Activated T-helper 1 cell treated with anti-CD3 and anti-CD28 coated beads, Interleukin-2, amount 50 U/mL, for 16 hours (primary cell): Measurements from ENCODE around the gene GRID2.
"Not testable (repeated sequence)": the region's sequence is repeated elsewhere in the genome, so short reads cannot be mapped to it uniquely, and the experiment has no call there.

Source experiments
- DNase-seq, 2 donors: peaks; one replicate each; pipeline ENCODE4 v3.0.0-alpha.2; 2020; ENCODE audit warnings: low read depth in 1 of 2, low spot score in 1 of 2

The GRID2 gene

GRCh38 chr4:92303621-92304027, at the start of gene GRID2:
Gene GRID2, plus strand, starts transcription at chr4:92303966.
- DNase-seq, result no peak

DNA sequence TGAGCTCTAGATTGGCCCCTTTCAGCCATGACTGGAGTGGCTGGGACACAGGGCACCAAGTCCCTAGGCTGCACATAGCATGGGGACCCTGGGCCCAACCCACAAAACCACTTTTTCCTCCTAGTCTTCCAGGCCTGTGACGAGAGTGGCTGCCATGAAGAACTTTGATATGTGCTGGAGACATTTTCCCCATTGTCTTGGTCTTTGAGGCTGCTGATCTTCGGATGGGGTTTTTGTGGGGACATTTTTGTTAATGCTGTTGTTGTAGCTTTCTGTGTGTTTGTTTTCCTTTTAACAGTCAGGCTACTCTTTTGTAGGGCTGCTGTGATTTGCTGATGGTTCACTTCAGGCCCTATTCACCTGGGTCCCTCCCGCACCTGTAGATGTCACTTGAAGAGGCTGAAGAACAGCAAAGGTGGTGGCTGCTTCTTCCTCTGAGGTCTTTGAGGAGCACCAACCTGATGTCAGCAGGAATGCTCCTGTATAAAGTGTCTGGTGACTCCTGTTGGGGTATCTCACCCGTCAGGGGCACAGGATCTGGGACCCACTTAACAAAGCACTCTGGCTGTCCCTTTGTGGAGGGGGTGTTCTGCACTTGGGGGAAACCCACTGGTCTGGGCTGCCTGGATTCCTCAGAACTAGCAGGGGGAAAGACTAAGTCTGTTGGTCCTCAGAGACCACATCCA, 49.6 kb upstream of the GRID2 start:
- DNase-seq, result no peak

- DNase-seq, result no peak
These were observed 48.9 kb upstream of the GRID2 start for GRCh38 chr4:92254767-92255442.

- no peak for DNase-seq
These were observed 47.9 kb upstream of the GRID2 start for GRCh38 chr4:92255920-92256244.

DNA sequence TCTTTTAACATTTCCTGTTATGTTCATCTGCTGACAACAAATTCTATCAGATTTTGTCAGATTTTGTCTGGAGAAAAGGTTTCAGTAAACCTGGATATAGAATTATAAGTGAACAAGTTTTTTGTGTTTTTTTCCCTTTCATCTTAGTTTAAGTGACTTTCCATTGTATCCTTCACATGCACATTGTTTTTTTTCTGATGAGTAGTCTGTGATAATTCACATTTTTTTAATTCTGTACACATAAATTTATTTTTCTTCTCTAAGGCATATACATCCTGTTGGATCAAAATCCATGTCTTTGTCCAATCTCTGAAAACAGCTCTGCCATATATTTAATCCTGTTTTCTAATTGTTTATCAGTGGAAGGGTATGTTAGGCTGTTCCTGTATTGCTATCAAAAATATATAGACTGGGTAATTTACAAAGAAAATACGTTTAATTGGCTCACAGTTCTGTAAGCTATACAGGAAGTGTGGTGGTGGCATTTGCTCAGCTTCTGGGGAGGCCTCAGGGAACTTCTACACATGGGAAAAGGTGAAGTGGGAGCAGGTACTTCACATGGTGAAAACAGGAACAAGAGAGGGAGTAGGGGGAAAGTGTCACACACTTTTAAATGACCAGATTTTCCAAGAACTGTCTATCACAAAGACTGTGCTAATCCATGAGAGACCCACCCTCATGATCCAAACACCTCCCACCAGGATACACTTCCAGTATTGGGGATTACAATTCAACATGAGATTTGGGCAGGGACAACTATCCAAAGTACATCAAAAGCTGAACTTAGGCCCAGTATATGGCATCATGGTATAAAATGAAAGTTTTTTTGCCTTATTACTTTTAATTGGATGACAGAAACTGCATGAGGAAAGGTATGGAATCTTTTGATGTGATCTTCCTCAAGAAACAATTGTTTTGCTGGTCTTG, 45.6 kb upstream of the GRID2 start:
- no peak for DNase-seq

DNA sequence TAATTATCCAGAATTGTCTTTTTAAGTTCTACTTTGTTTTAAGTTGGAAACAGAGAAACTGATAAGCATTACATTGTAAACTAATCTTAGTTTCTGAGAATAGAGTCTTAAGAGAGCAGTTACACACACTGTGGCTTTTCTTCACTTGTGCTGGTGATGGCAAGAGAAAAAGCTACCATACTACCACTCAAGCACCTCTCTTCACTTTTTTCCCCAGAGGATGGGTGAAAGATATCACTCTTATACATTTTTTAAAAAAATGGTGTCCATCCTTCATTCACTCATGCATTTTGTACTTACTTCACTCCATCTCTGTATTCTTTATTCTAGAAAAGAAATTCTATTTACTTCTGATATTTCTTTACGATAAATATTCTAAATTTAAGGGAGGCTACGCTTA, 42.5 kb upstream of the GRID2 start:
- DNase-seq, result no peak

DNA sequence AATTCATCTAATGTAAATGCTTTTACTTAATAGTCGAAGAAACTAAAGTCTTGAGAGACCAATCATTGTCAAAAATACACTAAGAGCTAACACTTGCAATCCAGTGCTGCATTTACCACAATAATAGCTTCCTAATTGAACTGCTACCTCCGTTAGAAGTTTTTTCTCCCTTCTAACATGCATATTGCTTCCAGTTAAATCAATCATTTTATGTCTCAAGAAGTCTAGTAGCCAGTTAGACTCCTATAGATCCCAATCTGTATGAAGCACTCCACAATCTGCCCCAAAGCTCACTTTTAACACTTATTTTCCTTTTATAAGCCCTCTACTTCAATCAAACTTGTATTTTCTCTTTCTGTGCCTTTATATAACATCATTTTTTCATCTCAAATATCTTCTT, 41.4 kb upstream of the GRID2 start:
- DNase-seq, result no peak

GRCh38 chr4:92263010-92263409, 40.8 kb upstream of the GRID2 start:
- DNase-seq, result no peak

DNA sequence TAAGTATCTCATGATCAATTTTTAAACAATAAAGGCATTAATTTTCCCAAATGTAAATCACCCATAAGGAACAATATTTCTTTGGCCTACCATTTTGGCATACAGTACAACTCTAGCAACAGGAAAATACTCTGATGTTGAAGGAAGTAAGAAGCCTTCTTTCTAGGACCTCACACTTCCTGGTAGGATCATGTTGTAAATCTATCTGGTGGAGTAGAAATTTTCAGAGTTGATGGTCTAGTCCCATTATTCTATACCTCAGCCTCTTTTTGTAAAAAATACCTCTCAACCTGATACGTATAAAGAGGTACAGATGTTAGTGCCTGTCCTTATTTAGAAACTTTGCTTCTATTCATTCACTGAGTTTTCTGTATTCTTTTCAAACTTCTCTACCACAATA, 40.2 kb upstream of the GRID2 start:
- DNase-seq, result no peak

DNA sequence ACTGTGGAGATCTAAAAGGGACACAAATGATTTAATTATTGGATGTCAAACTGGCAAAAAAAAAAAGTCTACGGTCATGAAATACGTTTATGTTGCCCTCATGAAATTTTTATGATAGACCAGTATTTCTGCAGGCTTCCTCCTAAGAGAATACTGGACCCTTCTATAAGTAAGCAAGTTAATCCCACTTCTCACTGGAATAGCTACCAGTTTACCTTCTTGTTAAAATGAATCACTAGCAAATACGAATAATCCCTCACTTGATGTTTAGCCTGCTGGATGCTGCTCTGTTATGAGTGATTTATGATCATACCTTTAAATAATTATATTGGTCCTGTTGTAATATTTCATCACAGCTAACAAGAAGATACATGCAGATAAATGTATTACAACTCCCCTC, 39.6 kb upstream of the GRID2 start:
- no peak for DNase-seq

- no peak for DNase-seq
These were observed 38.7 kb upstream of the GRID2 start for GRCh38 chr4:92265021-92265420.

GRCh38 chr4:92265798-92266197, 38.0 kb upstream of the GRID2 start:
- DNase-seq, result no peak

DNA sequence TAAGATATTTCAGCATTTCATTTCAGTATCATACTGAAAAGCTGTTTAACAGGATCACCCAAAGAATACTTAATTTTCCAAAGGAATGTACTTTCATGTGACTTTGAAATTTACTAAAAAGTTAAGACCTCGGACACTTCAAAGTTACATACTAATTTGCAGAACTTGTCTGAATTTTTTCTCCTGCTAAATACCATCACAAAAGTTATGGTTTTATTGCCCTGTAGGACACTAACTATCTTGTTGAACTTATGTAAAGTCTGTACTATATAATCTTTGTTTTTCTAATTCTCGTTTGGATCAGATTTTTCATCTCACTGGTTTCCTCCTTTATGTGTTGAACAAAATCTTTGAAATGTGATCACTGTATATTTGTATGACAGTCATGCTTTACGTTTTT, 37.2 kb upstream of the GRID2 start:
- no peak for DNase-seq

GRCh38 chr4:92268642-92269041, 35.1 kb upstream of the GRID2 start:
- no peak for DNase-seq

GRCh38 chr4:92270908-92271307, 32.9 kb upstream of the GRID2 start:
- no peak for DNase-seq

GRCh38 chr4:92271551-92271950, 32.2 kb upstream of the GRID2 start:
- DNase-seq, result not testable (repeated sequence)

GRCh38 chr4:92277057-92277881, 26.5 kb upstream of the GRID2 start:
- not testable (repeated sequence) for DNase-seq

- no peak for DNase-seq
These were observed 24.5 kb upstream of the GRID2 start for GRCh38 chr4:92279296-92279695.

GRCh38 chr4:92299152-92299551, 4.6 kb upstream of the GRID2 start:
- DNase-seq, result no peak

GRCh38 chr4:92304121-92304520, 355 bp downstream of the GRID2 start:
- DNase-seq, result no peak

DNA sequence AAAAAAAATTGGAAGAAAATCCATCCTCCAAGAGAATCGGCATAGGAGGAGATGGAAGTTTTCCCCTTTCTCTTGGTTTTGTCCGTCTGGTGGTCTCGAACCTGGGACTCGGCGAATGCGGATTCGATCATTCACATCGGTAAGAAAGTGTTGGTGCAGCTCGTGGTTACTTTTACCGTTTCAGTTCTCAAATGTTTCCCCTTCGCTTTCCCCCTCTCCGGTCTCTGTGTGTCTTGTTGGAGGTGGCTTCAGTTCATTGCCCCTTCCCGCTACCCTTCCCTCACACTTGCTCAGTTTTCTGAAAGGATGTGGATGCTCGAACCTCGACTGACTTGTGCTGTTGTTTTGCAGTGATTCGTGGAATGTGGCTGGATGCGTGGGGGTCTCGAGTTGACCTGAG, 840 bp downstream of the GRID2 start:
- DNase-seq, result no peak
